Measurements from ENCODE around the gene MRGPRE.

MRGPRE gene

DNA sequence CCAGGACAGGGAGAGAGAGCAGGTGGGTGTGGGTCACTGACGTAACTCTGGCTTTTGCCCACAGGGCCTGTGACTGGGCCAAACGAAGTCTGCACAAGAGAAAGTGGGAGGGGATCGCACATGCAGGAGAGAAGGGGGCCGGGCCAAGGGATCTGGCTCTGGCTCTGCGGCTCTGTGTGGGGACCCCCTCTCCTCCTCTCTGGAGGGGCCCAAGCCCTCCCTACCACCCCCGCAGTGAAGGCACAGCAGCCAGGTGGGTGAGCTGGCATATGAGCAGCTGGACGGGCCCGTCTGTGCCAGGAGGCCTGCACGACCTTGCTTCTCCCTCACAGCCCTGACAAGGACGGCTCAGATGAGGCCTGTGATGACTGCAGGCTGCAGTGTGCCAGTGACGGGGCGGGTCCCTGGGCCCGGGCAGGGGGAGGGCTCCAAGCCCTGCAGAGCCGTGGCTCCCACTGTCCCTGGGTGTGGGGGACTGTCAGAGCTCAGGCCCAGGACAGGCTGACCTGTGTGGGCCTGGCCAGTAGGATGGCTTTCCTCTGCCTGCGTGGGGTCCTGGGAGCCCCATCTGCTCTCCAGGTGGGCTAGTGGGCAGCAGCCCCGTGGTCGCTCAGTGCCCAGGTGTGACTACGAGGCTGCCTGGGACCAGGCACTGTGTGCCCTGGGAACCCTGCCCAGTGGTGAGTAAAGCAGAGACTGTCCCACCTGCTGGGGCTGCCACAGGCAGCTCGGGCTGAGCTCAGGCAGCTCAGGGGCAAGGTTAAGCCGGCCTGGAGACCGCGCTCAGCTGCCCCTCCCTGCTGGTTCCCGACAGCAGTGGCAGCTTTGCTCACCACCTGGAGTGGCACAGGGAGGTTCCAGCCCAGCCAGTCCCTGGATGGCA, 35.8 kb downstream of the MRGPRE start:
- no peak for DNase-seq (ENCODE audit: extremely low spot score)
- ChIA-PET CTCF (interaction anchor here (1.3 kb wide), 1 partner anchor 8 kb away, joined by 3 read pairs; no protein-coding TSS in a partner anchor), POLR2A (no interaction called here)
- TF ChIP-seq FOXM1 (IDR thresholded peaks at IDR 0.05; ENCODE audit: borderline replicate concordance) (no peak), ZNF384 (IDR thresholded peaks at IDR 0.05) (no peak), LEF1 (IDR thresholded peaks at IDR 0.05; ENCODE audit: borderline replicate concordance) (no peak), SUZ12 (IDR thresholded peaks at IDR 0.05) (no peak), CTBP1 (IDR thresholded peaks at IDR 0.05; ENCODE audit: borderline replicate concordance) (no peak), FOXA1 (IDR thresholded peaks at IDR 0.05) (no peak), SP1 (IDR thresholded peaks at IDR 0.05) (no peak), TARDBP (IDR thresholded peaks at IDR 0.05) (no peak), FOXK2 (IDR thresholded peaks at IDR 0.05) (no peak), ARNT (IDR thresholded peaks at IDR 0.05) (no peak), NFRKB (IDR thresholded peaks at IDR 0.05) (no peak), ELF4 (IDR thresholded peaks at IDR 0.05) (no peak), L3MBTL2 (conservative IDR thresholded peaks at IDR 0.05) (no peak), HDGF (IDR thresholded peaks at IDR 0.05; ENCODE audit: borderline replicate concordance) (no peak)
- TF ChIP-seq, protein P1, sequence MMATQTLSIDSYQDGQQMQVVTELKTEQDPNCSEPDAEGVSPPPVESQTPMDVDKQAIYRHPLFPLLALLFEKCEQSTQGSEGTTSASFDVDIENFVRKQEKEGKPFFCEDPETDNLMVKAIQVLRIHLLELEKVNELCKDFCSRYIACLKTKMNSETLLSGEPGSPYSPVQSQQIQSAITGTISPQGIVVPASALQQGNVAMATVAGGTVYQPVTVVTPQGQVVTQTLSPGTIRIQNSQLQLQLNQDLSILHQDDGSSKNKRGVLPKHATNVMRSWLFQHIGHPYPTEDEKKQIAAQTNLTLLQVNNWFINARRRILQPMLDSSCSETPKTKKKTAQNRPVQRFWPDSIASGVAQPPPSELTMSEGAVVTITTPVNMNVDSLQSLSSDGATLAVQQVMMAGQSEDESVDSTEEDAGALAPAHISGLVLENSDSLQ (IDR thresholded peaks at IDR 0.05): no peak

- DNase-seq (ENCODE audit: extremely low spot score): peak; percentile 54
- CTCF ChIA-PET: interaction anchor here (1.1 to 1.3 kb wide), 4 partner anchors 8 to 46 kb away, joined by 3 to 4 read pairs (median 4); no protein-coding TSS in a partner anchor
- POLR2A ChIA-PET: no interaction called here
- TF ChIP-seq ELF4 (IDR thresholded peaks at IDR 0.05) (no peak), L3MBTL2 (conservative IDR thresholded peaks at IDR 0.05) (no peak), HDGF (IDR thresholded peaks at IDR 0.05; ENCODE audit: borderline replicate concordance) (no peak), ZNF384 (IDR thresholded peaks at IDR 0.05) (no peak), FOXM1 (IDR thresholded peaks at IDR 0.05; ENCODE audit: borderline replicate concordance) (no peak), FOXK2 (IDR thresholded peaks at IDR 0.05) (no peak), SP1 (IDR thresholded peaks at IDR 0.05) (no peak), TARDBP (IDR thresholded peaks at IDR 0.05) (no peak), LEF1 (IDR thresholded peaks at IDR 0.05; ENCODE audit: borderline replicate concordance) (no peak), FOXA1 (IDR thresholded peaks at IDR 0.05) (no peak)
- TF ChIP-seq, protein P1 (IDR thresholded peaks at IDR 0.05): no peak
Observed at GRCh38 chr11:3195251-3196160, 36.7 kb downstream of the MRGPRE start.

GRCh38 chr11:3194016-3194816, 38.0 kb downstream of the MRGPRE start:
- DNase-seq (ENCODE audit: extremely low spot score): no peak
- TF ChIP-seq ZNF384 (IDR thresholded peaks at IDR 0.05): no peak
- no peak for TF ChIP-seq FOXA1 (IDR thresholded peaks at IDR 0.05)
- no peak for TF ChIP-seq FOXM1 (IDR thresholded peaks at IDR 0.05; ENCODE audit: borderline replicate concordance)
- CTCF ChIA-PET: no interaction called here
- POLR2A ChIA-PET: no interaction called here

- TF ChIP-seq ZNF384 (IDR thresholded peaks at IDR 0.05): no peak
- no peak for TF ChIP-seq HDGF (IDR thresholded peaks at IDR 0.05; ENCODE audit: borderline replicate concordance)
- TF ChIP-seq NFRKB (IDR thresholded peaks at IDR 0.05): no peak
- TF ChIP-seq SP1 (IDR thresholded peaks at IDR 0.05): no peak
- TF ChIP-seq FOXM1 (IDR thresholded peaks at IDR 0.05; ENCODE audit: borderline replicate concordance): no peak
- TF ChIP-seq CTBP1 (IDR thresholded peaks at IDR 0.05; ENCODE audit: borderline replicate concordance): no peak
- TF ChIP-seq, protein P1 (IDR thresholded peaks at IDR 0.05): no peak
- no peak for TF ChIP-seq TARDBP (IDR thresholded peaks at IDR 0.05)
- TF ChIP-seq FOXK2 (IDR thresholded peaks at IDR 0.05): no peak
- no peak for TF ChIP-seq ELF4 (IDR thresholded peaks at IDR 0.05)
- TF ChIP-seq SUZ12 (IDR thresholded peaks at IDR 0.05): no peak
- no peak for TF ChIP-seq L3MBTL2 (conservative IDR thresholded peaks at IDR 0.05)
- TF ChIP-seq BHLHE40 (IDR thresholded peaks at IDR 0.05; ENCODE audit: borderline replicate concordance): no peak
- no peak for TF ChIP-seq ARNT (IDR thresholded peaks at IDR 0.05)
- TF ChIP-seq FOXA1 (IDR thresholded peaks at IDR 0.05): no peak
- TF ChIP-seq LEF1 (IDR thresholded peaks at IDR 0.05; ENCODE audit: borderline replicate concordance): no peak
- ChIA-PET POLR2A (no interaction called here), CTCF (no interaction called here)
- DNase-seq (ENCODE audit: extremely low spot score): no peak
Observed at GRCh38 chr11:3193373-3194015, 38.7 kb downstream of the MRGPRE start.

Measured in HEK293T (cell line).